Ishikawa (cell line): ENCODE results near the gene TCF7L2.

Experiments used
- CEBPB ChIP-seq: IDR thresholded peaks from 2 replicates; pipeline ENCODE4 v1.6.1; 2012
- CREB1 ChIP-seq: IDR thresholded peaks from 2 replicates; pipeline ENCODE4 v1.6.1; 2012; ENCODE audit warnings: low read depth
- EGR1 ChIP-seq: IDR thresholded peaks from 2 replicates; pipeline ENCODE4 v1.6.1; 2012
- EP300 ChIP-seq: IDR thresholded peaks from 2 replicates; pipeline ENCODE4 v1.6.1; 2012; ENCODE audit warnings: borderline replicate concordance
- FOXM1 ChIP-seq: IDR thresholded peaks from 2 replicates; pipeline ENCODE4 v1.6.1; 2012; ENCODE audit warnings: low read depth, borderline replicate concordance
- RAD21 ChIP-seq: IDR thresholded peaks from 2 replicates; pipeline ENCODE4 v1.6.1; 2012; ENCODE audit warnings: low read depth
- TAF1 ChIP-seq: IDR thresholded peaks from 2 replicates; pipeline ENCODE4 v1.6.1; 2012; ENCODE audit warnings: low read depth, mild to moderate bottlenecking
- TCF12 ChIP-seq: IDR thresholded peaks from 2 replicates; pipeline ENCODE4 v1.6.1; 2012; ENCODE audit warnings: low read depth
- TEAD4 ChIP-seq: IDR thresholded peaks from 2 replicates; pipeline ENCODE4 v1.6.1; 2012
- YY1 ChIP-seq: IDR thresholded peaks from 2 replicates; pipeline ENCODE4 v1.6.1; 2012; ENCODE audit warnings: low read depth
- TF ChIP-seq, protein P1 (sequence below): IDR thresholded peaks from 2 replicates; pipeline ENCODE4 v1.6.1; 2012
- TF ChIP-seq, protein P2 (sequence below): IDR thresholded peaks from 2 replicates; pipeline ENCODE4 v1.6.1; 2012
- TF ChIP-seq, protein P3 (sequence below): IDR thresholded peaks from 2 replicates; pipeline ENCODE4 v1.6.1; 2012; ENCODE audit warnings: low read depth, mild to moderate bottlenecking

DNA sequence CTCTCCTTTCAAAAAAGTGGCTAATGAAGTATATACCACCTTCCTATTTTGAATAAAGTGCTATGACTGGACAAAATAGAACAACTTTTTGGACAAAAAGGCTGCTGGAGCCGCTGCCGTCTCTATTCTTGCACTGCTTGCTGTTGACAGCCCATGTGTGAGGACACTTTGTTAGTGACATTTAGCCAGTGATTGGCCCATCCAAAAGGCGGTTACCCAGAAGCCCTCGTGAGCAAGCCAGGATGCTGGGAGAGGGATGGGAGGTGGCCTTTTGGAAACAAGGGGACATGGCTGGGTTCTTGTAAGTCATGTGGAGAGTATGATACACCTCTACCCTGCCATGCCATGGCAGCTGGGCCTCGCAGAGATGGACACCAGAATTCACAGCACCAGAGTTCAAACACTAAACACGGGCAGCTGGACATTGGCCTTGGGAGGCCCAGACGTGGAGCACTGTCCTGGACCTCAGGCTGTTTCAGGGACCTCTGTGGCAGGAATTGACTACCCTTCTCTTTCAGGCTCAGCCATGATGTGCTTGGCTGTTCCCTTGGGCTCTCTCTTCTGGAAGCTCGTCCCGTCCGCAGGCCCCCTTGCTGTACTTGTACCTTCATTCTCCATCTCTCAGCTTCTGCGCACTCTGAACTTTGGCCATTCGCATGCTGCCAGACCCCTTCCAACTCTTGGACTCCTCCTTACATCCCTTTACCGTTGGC lies 118.3 kb downstream of the TCF7L2 start:
- no peak for TF ChIP-seq TEAD4
- no peak for TF ChIP-seq EGR1
- no peak for TF ChIP-seq TAF1
- TF ChIP-seq RAD21, result no peak
- no peak for TF ChIP-seq TCF12
- TF ChIP-seq, protein P1, sequence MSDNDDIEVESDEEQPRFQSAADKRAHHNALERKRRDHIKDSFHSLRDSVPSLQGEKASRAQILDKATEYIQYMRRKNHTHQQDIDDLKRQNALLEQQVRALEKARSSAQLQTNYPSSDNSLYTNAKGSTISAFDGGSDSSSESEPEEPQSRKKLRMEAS, result no peak
- no peak for TF ChIP-seq EP300
- TF ChIP-seq FOXM1, result no peak
- TF ChIP-seq, protein P2, sequence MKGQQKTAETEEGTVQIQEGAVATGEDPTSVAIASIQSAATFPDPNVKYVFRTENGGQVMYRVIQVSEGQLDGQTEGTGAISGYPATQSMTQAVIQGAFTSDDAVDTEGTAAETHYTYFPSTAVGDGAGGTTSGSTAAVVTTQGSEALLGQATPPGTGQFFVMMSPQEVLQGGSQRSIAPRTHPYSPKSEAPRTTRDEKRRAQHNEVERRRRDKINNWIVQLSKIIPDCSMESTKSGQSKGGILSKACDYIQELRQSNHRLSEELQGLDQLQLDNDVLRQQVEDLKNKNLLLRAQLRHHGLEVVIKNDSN, result no peak
- TF ChIP-seq YY1, result no peak
- TF ChIP-seq, protein P3, sequence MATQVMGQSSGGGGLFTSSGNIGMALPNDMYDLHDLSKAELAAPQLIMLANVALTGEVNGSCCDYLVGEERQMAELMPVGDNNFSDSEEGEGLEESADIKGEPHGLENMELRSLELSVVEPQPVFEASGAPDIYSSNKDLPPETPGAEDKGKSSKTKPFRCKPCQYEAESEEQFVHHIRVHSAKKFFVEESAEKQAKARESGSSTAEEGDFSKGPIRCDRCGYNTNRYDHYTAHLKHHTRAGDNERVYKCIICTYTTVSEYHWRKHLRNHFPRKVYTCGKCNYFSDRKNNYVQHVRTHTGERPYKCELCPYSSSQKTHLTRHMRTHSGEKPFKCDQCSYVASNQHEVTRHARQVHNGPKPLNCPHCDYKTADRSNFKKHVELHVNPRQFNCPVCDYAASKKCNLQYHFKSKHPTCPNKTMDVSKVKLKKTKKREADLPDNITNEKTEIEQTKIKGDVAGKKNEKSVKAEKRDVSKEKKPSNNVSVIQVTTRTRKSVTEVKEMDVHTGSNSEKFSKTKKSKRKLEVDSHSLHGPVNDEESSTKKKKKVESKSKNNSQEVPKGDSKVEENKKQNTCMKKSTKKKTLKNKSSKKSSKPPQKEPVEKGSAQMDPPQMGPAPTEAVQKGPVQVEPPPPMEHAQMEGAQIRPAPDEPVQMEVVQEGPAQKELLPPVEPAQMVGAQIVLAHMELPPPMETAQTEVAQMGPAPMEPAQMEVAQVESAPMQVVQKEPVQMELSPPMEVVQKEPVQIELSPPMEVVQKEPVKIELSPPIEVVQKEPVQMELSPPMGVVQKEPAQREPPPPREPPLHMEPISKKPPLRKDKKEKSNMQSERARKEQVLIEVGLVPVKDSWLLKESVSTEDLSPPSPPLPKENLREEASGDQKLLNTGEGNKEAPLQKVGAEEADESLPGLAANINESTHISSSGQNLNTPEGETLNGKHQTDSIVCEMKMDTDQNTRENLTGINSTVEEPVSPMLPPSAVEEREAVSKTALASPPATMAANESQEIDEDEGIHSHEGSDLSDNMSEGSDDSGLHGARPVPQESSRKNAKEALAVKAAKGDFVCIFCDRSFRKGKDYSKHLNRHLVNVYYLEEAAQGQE, result no peak
- TF ChIP-seq CREB1, result no peak
- TF ChIP-seq CEBPB, result no peak
